HCT116 (cell line): ENCODE data around the gene MSI2. TPM values are rescaled to one million over a fixed set of nuclear protein-coding genes. Genes with fewer than 3 reads are reported as not detected.

ENCODE experiments used
- ATAC-seq: fragments of 200-7000 bp; cut with Tn5 transposase; 2 replicates; pipeline ENCODE4 v1.9.1; 2020; ENCODE audit warnings: mild to moderate bottlenecking, moderate library complexity
- BruUV-seq: library from RNA; stranded (reverse); fragments of 400-500 nt; replicated peaks from 2 replicates; lab custom pipeline; 2021; lab: Mats Ljungman, UMichigan
- CTCF ChIA-PET: fragments of 300-600 bp; sonication (Branson Sonifier 250); formaldehyde crosslinking; loops from one replicate; lab custom pipeline; 2021; ENCODE audit warnings: antibody characterized with exemption; lab: Charles Lee
- POLR2A ChIA-PET: fragments of 300-600, 350-600 bp; sonication (Branson Sonifier 250); formaldehyde crosslinking; loops from one replicate; lab custom pipeline; 2021; ENCODE audit warnings: antibody characterized with exemption; lab: Charles Lee
- RAD21 ChIA-PET, 2 experiments: fragments of 300-600 bp; sonication (Branson Sonifier 250); formaldehyde crosslinking; loops; one replicate each; lab custom pipeline; 2023; ENCODE audit warnings: low total read pairs in 2 of 2; ENCODE audit not compliant: uncharacterized antibody in 2 of 2, unreplicated experiment in 2 of 2, low non-redundant PET in 1 of 2; lab: Charles Lee
- DNase-seq: peaks from one replicate; pipeline ENCODE4 v3.0.0-alpha.2; 2010; ENCODE audit warnings: low read depth, low spot score
- H2AFZ ChIP-seq: fragments of 200-600 bp; shearing (Covaris generic), sonication (generic); 2 replicates; pipeline ENCODE4 v1.6.1; 2017; ENCODE audit warnings: low read depth, mixed run types, mixed read lengths, antibody characterized with exemption, low read length; ENCODE audit not compliant: poor library complexity, severe bottlenecking
- H3K27ac ChIP-seq: 2 replicates; pipeline ENCODE4 v1.5.1; 2012; ENCODE audit warnings: low read depth, low read length
- H3K27me3 ChIP-seq: fragments of 200-600 bp; sonication (generic); 2 replicates; pipeline ENCODE4 v1.6.1; 2016; ENCODE audit warnings: mixed run types, low read length, mixed read lengths; ENCODE audit not compliant: insufficient read depth
- H3K36me3 ChIP-seq, 2 experiments: fragments of 200-500 bp in 1 of 2; fragments of 200-600 bp in 1 of 2; sonication (Bioruptor generic) in 1 of 2; sonication (generic) in 1 of 2; 2 replicates each; pipeline versions ENCODE4 v1.5.1 to v1.6.1; 2014 to 2016; ENCODE audit warnings: low read length in 2 of 2, inconsistent platforms in 1 of 2, mixed read lengths in 1 of 2, mixed run types in 1 of 2; ENCODE audit not compliant: insufficient read depth in 2 of 2, control insufficient read depth in 1 of 2
- H3K4me1 ChIP-seq, 2 experiments: fragments of 200-600 bp in 1 of 2; sonication (generic) in 1 of 2; 2 replicates each; pipeline versions ENCODE4 v1.5.1 to v1.6.1; 2012 to 2017; ENCODE audit warnings: low read length in 2 of 2, inconsistent platforms in 1 of 2, mild to moderate bottlenecking in 1 of 2, mixed read lengths in 1 of 2, mixed run types in 1 of 2, moderate library complexity in 1 of 2; ENCODE audit not compliant: insufficient read depth in 2 of 2, control insufficient read depth in 1 of 2
- H3K4me2 ChIP-seq: fragments of 200-600 bp; sonication (generic); 2 replicates; pipeline ENCODE4 v1.6.1; 2017; ENCODE audit warnings: mixed run types, low read length, mixed read lengths
- H3K4me3 ChIP-seq, 2 experiments: fragments of 200-600 bp in 1 of 2; sonication (generic) in 1 of 2; replicated peaks in 1 of 2; 2 replicates each; pipeline ENCODE4 v1.5.1; 2011 to 2016; ENCODE audit warnings: low read length in 2 of 2, control low read depth in 1 of 2, low read depth in 1 of 2, mild to moderate bottlenecking in 1 of 2, mixed read lengths in 1 of 2, mixed run types in 1 of 2
- H3K79me2 ChIP-seq: fragments of 200-600 bp; sonication (generic); 2 replicates; pipeline ENCODE4 v1.6.1; 2017; ENCODE audit warnings: mild to moderate bottlenecking, mixed run types, low read length, moderate library complexity, mixed read lengths; ENCODE audit not compliant: insufficient read depth
- H3K9ac ChIP-seq: fragments of 200-600 bp; sonication (generic); 2 replicates; pipeline ENCODE4 v1.6.1; 2016; ENCODE audit warnings: low read length, mixed read lengths
- H3K9me2 ChIP-seq: fragments of 200-600 bp; sonication (generic), shearing (Covaris generic); 2 replicates; pipeline ENCODE4 v1.6.1; 2017; ENCODE audit warnings: mixed run types, mild to moderate bottlenecking, moderate library complexity; ENCODE audit not compliant: insufficient read depth
- H3K9me3 ChIP-seq, 2 experiments: fragments of 200-500 bp in 1 of 2; fragments of 200-600 bp in 1 of 2; sonication (Bioruptor generic) in 1 of 2; sonication (generic) in 1 of 2; 2 replicates each; pipeline ENCODE4 v1.6.1; 2014 to 2017; ENCODE audit warnings: low read length in 2 of 2, mixed read lengths in 2 of 2, inconsistent platforms in 1 of 2, low read depth in 1 of 2, mild to moderate bottlenecking in 1 of 2, mixed run types in 1 of 2, moderate library complexity in 1 of 2; ENCODE audit not compliant: control insufficient read depth in 1 of 2, insufficient read depth in 1 of 2
- H4K20me1 ChIP-seq: fragments of 200-600 bp; sonication (generic), shearing (Covaris generic); 2 replicates; pipeline ENCODE4 v1.6.1; 2017; ENCODE audit warnings: mixed run types, mild to moderate bottlenecking, moderate library complexity; ENCODE audit not compliant: insufficient read depth
- ATF3 ChIP-seq: IDR thresholded peaks from 2 replicates; pipeline ENCODE4 v1.6.1; 2012
- CEBPB ChIP-seq: IDR thresholded peaks from 2 replicates; pipeline ENCODE4 v1.6.1; 2012; ENCODE audit warnings: low read depth
- CTCF ChIP-seq, 3 experiments: fragments of 200-600 bp in 1 of 3; sonication (generic) in 1 of 3; IDR thresholded peaks in 2 of 3; conservative IDR thresholded peaks in 1 of 3; 2 replicates each; pipeline ENCODE4 v1.5.1; 2012 to 2017; ENCODE audit warnings: low read depth in 2 of 3, low read length in 2 of 3, antibody characterized with exemption in 1 of 3, borderline replicate concordance in 1 of 3, control low read depth in 1 of 3, mild to moderate bottlenecking in 1 of 3, mixed read lengths in 1 of 3, mixed run types in 1 of 3, moderate library complexity in 1 of 3; ENCODE audit not compliant: insufficient read depth in 1 of 3
- EGR1 ChIP-seq: IDR thresholded peaks from 2 replicates; pipeline ENCODE4 v1.6.1; 2012; ENCODE audit warnings: low read depth
- ELF1 ChIP-seq: IDR thresholded peaks from 2 replicates; pipeline ENCODE4 v1.6.1; 2012; ENCODE audit warnings: low read depth, borderline replicate concordance
- EZH2phosphoT487 ChIP-seq: fragments of 200-600 bp; IDR thresholded peaks from 2 replicates; pipeline ENCODE4 v1.6.1; 2018; ENCODE audit warnings: antibody characterized with exemption, borderline replicate concordance
- FOSL1 ChIP-seq: IDR thresholded peaks from 2 replicates; pipeline ENCODE4 v1.6.1; 2012; ENCODE audit warnings: low read depth
- MAX ChIP-seq: IDR thresholded peaks from 2 replicates; pipeline ENCODE4 v1.6.1; 2012
- POLR2A ChIP-seq: IDR thresholded peaks from 2 replicates; pipeline ENCODE4 v1.7.0; 2011; ENCODE audit warnings: borderline replicate concordance; ENCODE audit not compliant: insufficient read depth, insufficient read length; ENCODE audit errors: extremely low read depth
- RAD21 ChIP-seq: IDR thresholded peaks from 2 replicates; pipeline ENCODE4 v1.6.1; 2012; ENCODE audit warnings: low read depth, mild to moderate bottlenecking
- SIN3A ChIP-seq: IDR thresholded peaks from 2 replicates; pipeline ENCODE4 v1.6.1; 2012; ENCODE audit warnings: low read depth
- SP1 ChIP-seq: IDR thresholded peaks from 2 replicates; pipeline ENCODE4 v1.6.1; 2012; ENCODE audit warnings: low read depth
- SRF ChIP-seq: IDR thresholded peaks from 2 replicates; pipeline ENCODE4 v1.6.1; 2012; ENCODE audit warnings: low read depth
- YY1 ChIP-seq: IDR thresholded peaks from 2 replicates; pipeline ENCODE4 v1.6.1; 2011; ENCODE audit warnings: low read length, low read depth, moderate library complexity, mild to moderate bottlenecking; ENCODE audit not compliant: insufficient replicate concordance; ENCODE audit errors: extremely low read depth
- ZBTB33 ChIP-seq: IDR thresholded peaks from 2 replicates; pipeline ENCODE4 v1.6.1; 2011; ENCODE audit warnings: mild to moderate bottlenecking, low read length, moderate library complexity; ENCODE audit not compliant: insufficient replicate concordance; ENCODE audit errors: extremely low read depth
- ZFX ChIP-seq: fragments of 450-650 bp; IDR thresholded peaks from 2 replicates; pipeline ENCODE4 v1.6.1; 2017
- ZNF274 ChIP-seq: fragments of 200-500 bp; sonication (Bioruptor generic); IDR thresholded peaks from 2 replicates; pipeline ENCODE4 v1.6.1; 2014; ENCODE audit warnings: mild to moderate bottlenecking, low read depth, low read length, inconsistent platforms
- intact Hi-C: fragments of 100-400 bp; cut with micrococcal nuclease; formaldehyde crosslinking; loops from 2 replicates; pipeline ENCODE4 v1.10.0; 2022
- total RNA-seq: library from RNA; stranded (reverse); gene quantifications from one replicate; pipeline ENCODE4 v1.2.1, GENCODE V29; 2021; ENCODE audit not compliant: unreplicated experiment

MSI2 gene
- total RNA-seq, 1 experiment from 2014 or later = 137 TPM

GRCh38 chr17:57403236-57403635 lies 146.9 kb downstream of the MSI2 start:
- Histone ChIP-seq H3K36me3 (no peaks in the 10 kb centered on the region; a peak in 1 of 4 replicates), H4K20me1 (no peaks in the 10 kb centered on the region), H3K79me2 (peaks cover 10% of the 10 kb centered on the region; the same call in 1 of the 2 replicates), H3K4me1 (peaks cover 26 to 41% of the 10 kb centered on the region in 2 experiments), H3K4me3 (no peak overlapping the region), H3K27me3 (no peaks in the 10 kb centered on the region), H3K9me2 (no peaks in the 10 kb centered on the region), H3K9ac (no peak overlapping the region), H2AFZ (no peak overlapping the region), H3K9me3 (no peaks in the 10 kb centered on the region), H3K4me2 (no peak overlapping the region), H3K27ac (no peak overlapping the region)
- intact Hi-C loops = no loop called here
- BruUV-seq = no TSS peak
- ChIA-PET CTCF (interaction anchor here (1.0 to 2.6 kb wide), 2 partner anchors 11 to 160 kb away, joined by 4 to 17 read pairs; no protein-coding TSS in a partner anchor), RAD21 (no interaction called here), POLR2A (interaction anchor here (1.7 kb wide), 1 partner anchor 160 kb away, joined by 4 read pairs; no protein-coding TSS in a partner anchor)
- DNase-seq (no peak), ATAC-seq (no peak)
- TF ChIP-seq ELF1 (no peak), SIN3A (no peak), ATF3 (no peak), ZFX (no peak)

GRCh38 chr17:57404073-57404472 lies 147.8 kb downstream of the MSI2 start:
- Histone ChIP-seq H3K4me3 (no peak overlapping the region), H3K27ac (no peak overlapping the region), H3K9me2 (no peaks in the 10 kb centered on the region), H3K27me3 (no peaks in the 10 kb centered on the region), H3K36me3 (no peaks in the 10 kb centered on the region; a peak in 1 of 4 replicates), H3K4me2 (no peak overlapping the region), H3K9ac (no peak overlapping the region), H3K79me2 (peaks cover 10% of the 10 kb centered on the region; the same call in 1 of the 2 replicates), H4K20me1 (no peaks in the 10 kb centered on the region), H3K9me3 (no peaks in the 10 kb centered on the region), H2AFZ (no peak overlapping the region), H3K4me1 (peaks cover 29 to 41% of the 10 kb centered on the region in 2 experiments)
- ATAC-seq = peak; percentile 70
- RAD21 ChIA-PET = interaction anchor here in 1 of 2 experiments (1.9 kb wide), 1 partner anchor 161 kb away, joined by 6 read pairs; no protein-coding TSS in a partner anchor
- DNase-seq = peak; percentile 18
- POLR2A ChIA-PET = interaction anchor here (1.1 to 1.7 kb wide), 2 partner anchors 26 to 161 kb away, joined by 4 read pairs; no protein-coding TSS in a partner anchor
- no TSS peak for BruUV-seq
- intact Hi-C loops = loop anchor here (1.0 kb wide), 1 partner anchor 161 kb away; no protein-coding TSS in a partner anchor
- CTCF ChIA-PET = interaction anchor here (2.6 kb wide), 1 partner anchor 161 kb away, joined by 17 read pairs; no protein-coding TSS in a partner anchor
- TF ChIP-seq POLR2A = no peak
- TF ChIP-seq FOSL1 = no peak
- no peak for TF ChIP-seq SRF
- TF ChIP-seq RAD21 = peak; percentile 60; the same call in 1 of the 2 replicates
- no peak for TF ChIP-seq ZFX
- no peak for TF ChIP-seq EGR1
- TF ChIP-seq ZBTB33 = no peak
- no peak for TF ChIP-seq MAX
- TF ChIP-seq YY1 = no peak
- TF ChIP-seq EZH2phosphoT487 = no peak
- peak; percentile 48 to 75 (median 50) for TF ChIP-seq CTCF (IDR thresholded peaks at IDR 0.05 in 2 of 3, conservative IDR thresholded peaks at IDR 0.05 in 1 of 3; ENCODE audit: borderline replicate concordance in 1 of 3, insufficient read depth in 1 of 3, low read depth in 2 of 3, low read length in 2 of 3)
- no peak for TF ChIP-seq CEBPB
- TF ChIP-seq ZNF274 = no peak
- no peak for TF ChIP-seq SP1
